NK-92 (cell line): ENCODE results near the gene TBX21.

Experiments used
- DNase-seq: peaks from one replicate; lab custom pipeline; 2025; ENCODE audit not compliant: unreplicated experiment; lab: John Stamatoyannopoulos, UW

The TBX21 gene

GRCh38 chr17:47712330-47713023 lies 20.6 kb upstream of the TBX21 start:
- DNase-seq = no peak

- DNase-seq = no peak
These were observed 18.9 kb upstream of the TBX21 start for GRCh38 chr17:47713980-47714700.

GRCh38 chr17:47714773-47715396 lies 18.2 kb upstream of the TBX21 start:
- DNase-seq = no peak

- no peak for DNase-seq
These were observed 17.2 kb upstream of the TBX21 start for GRCh38 chr17:47715669-47716325.

GRCh38 chr17:47716375-47716774 lies 16.7 kb upstream of the TBX21 start:
- no peak for DNase-seq

- DNase-seq = no peak
These were observed 15.8 kb upstream of the TBX21 start for GRCh38 chr17:47717261-47717697.

- DNase-seq = no peak
These were observed 14.9 kb upstream of the TBX21 start for GRCh38 chr17:47717979-47718621.

- no peak for DNase-seq
These were observed 14.2 kb upstream of the TBX21 start for GRCh38 chr17:47718634-47719405.

GRCh38 chr17:47719411-47720152 lies 13.5 kb upstream of the TBX21 start:
- DNase-seq = no peak

- no peak for DNase-seq
These were observed 12.8 kb upstream of the TBX21 start for GRCh38 chr17:47720196-47720595.

GRCh38 chr17:47720754-47721533 lies 12.1 kb upstream of the TBX21 start:
- no peak for DNase-seq

GRCh38 chr17:47721725-47722124 lies 11.3 kb upstream of the TBX21 start:
- DNase-seq = no peak

GRCh38 chr17:47724705-47725104 lies 8.3 kb upstream of the TBX21 start:
- DNase-seq = no peak

- no peak for DNase-seq
These were observed 7.5 kb upstream of the TBX21 start for GRCh38 chr17:47725446-47726111.

- DNase-seq = no peak
These were observed 6.0 kb upstream of the TBX21 start for GRCh38 chr17:47726796-47727703.

- no peak for DNase-seq
These were observed 5.4 kb upstream of the TBX21 start for GRCh38 chr17:47727704-47728036.

- DNase-seq = no peak
These were observed 4.7 kb upstream of the TBX21 start for GRCh38 chr17:47728214-47728877.
